Calu3 (cell line): ENCODE data around the gene MTNR1A. TPM values are rescaled to one million over a fixed set of nuclear protein-coding genes. Genes with fewer than 3 reads are reported as not detected.

Experiments used
- BruUV-seq: library from RNA; stranded (reverse); fragments of 400-500 nt; replicated peaks from 2 replicates; lab custom pipeline; 2021; lab: Mats Ljungman, UMichigan
- CTCF ChIA-PET: fragments of 300-600 bp; sonication (Branson Sonifier 250); formaldehyde crosslinking; loops from one replicate; lab custom pipeline; 2022; ENCODE audit warnings: antibody characterized with exemption; lab: Charles Lee
- DNase-seq: peaks from one replicate; pipeline ENCODE4 v3.0.0; 2022
- H3K27ac Mint-ChIP-seq: one replicate; pipeline ENCODE4 v1.8.0; 2022; ENCODE audit warnings: mixed read lengths; ENCODE audit not compliant: unreplicated experiment
- H3K27me3 Mint-ChIP-seq: one replicate; pipeline ENCODE4 v1.8.0; 2022; ENCODE audit warnings: mixed read lengths; ENCODE audit not compliant: unreplicated experiment
- H3K36me3 Mint-ChIP-seq: one replicate; pipeline ENCODE4 v1.8.0; 2022; ENCODE audit warnings: mild to moderate bottlenecking, moderate library complexity, mixed read lengths; ENCODE audit not compliant: insufficient read depth, unreplicated experiment
- H3K4me1 Mint-ChIP-seq: one replicate; pipeline ENCODE4 v1.8.0; 2022; ENCODE audit warnings: mild to moderate bottlenecking, low read depth, mixed read lengths; ENCODE audit not compliant: unreplicated experiment
- H3K4me3 Mint-ChIP-seq: one replicate; pipeline ENCODE4 v1.8.0; 2022; ENCODE audit warnings: mild to moderate bottlenecking, low read depth, moderate library complexity, mixed read lengths; ENCODE audit not compliant: unreplicated experiment
- H3K9me3 Mint-ChIP-seq: one replicate; pipeline ENCODE4 v1.8.0; 2022; ENCODE audit warnings: low read depth, mixed read lengths; ENCODE audit not compliant: unreplicated experiment
- CTCF ChIP-seq: fragments of 200-600 bp; IDR thresholded peaks from one replicate; pipeline ENCODE4 v1.8.0; 2022; ENCODE audit warnings: antibody characterized with exemption; ENCODE audit not compliant: unreplicated experiment
- intact Hi-C: fragments of 100-400 bp; cut with micrococcal nuclease; formaldehyde crosslinking; loops from one replicate; pipeline ENCODE4 v1.10.0; 2022; ENCODE audit not compliant: unreplicated experiment
- total RNA-seq: library from RNA; stranded (reverse); gene quantifications from 2 replicates; pipeline ENCODE4 v1.2.3, GENCODE V29; 2022

Gene MTNR1A
- total RNA-seq, 1 experiment from 2014 or later = 2.9 TPM

- no peak for TF ChIP-seq CTCF
- no peaks in the 10 kb centered on the region for H3K4me1 Mint-ChIP-seq
- peaks cover 9% of the 10 kb centered on the region for H3K36me3 Mint-ChIP-seq
- intact Hi-C loops = loop anchor here (10.0 kb wide), 1 partner anchor 262 kb away; no protein-coding TSS in a partner anchor
- no peak overlapping the region for H3K27ac Mint-ChIP-seq
- CTCF ChIA-PET = no interaction called here
- no peaks in the 10 kb centered on the region for H3K27me3 Mint-ChIP-seq
- no peaks in the 10 kb centered on the region for H3K9me3 Mint-ChIP-seq
- DNase-seq = no peak
- H3K4me3 Mint-ChIP-seq = no peak overlapping the region
- no TSS peak for BruUV-seq
These were observed 1.7 kb upstream of the MTNR1A start for GRCh38 chr4:186557061-186557460.

GRCh38 chr4:186554539-186554913, 841 bp downstream of the MTNR1A start:
- intact Hi-C loops = loop anchor here (10.0 kb wide), 1 partner anchor 260 kb away; no protein-coding TSS in a partner anchor

GRCh38 chr4:186553717-186554116, 1.6 kb downstream of the MTNR1A start:
- intact Hi-C loops = loop anchor here (10.0 kb wide), 1 partner anchor 259 kb away; no protein-coding TSS in a partner anchor

More at GRCh38 chr4:186554539-186554913, 841 bp downstream of the MTNR1A start:
- Mint-ChIP-seq H3K36me3 (peaks cover 9% of the 10 kb centered on the region), H3K4me1 (no peaks in the 10 kb centered on the region), H3K4me3 (peak overlapping the region; percentile 76), H3K27ac (peak overlapping the region; percentile 36), H3K9me3 (no peaks in the 10 kb centered on the region), H3K27me3 (no peaks in the 10 kb centered on the region)
- TF ChIP-seq CTCF = no peak
- peak; percentile 42 for DNase-seq
- CTCF ChIA-PET = no interaction called here
- no TSS peak for BruUV-seq

GRCh38 chr4:186551849-186552248, 3.5 kb downstream of the MTNR1A start:
- Mint-ChIP-seq H3K27me3 (peaks cover 7% of the 10 kb centered on the region), H3K36me3 (peaks cover 15% of the 10 kb centered on the region), H3K9me3 (peaks cover 5% of the 10 kb centered on the region), H3K4me3 (no peak overlapping the region), H3K4me1 (no peaks in the 10 kb centered on the region), H3K27ac (no peak overlapping the region)
- no TSS peak for BruUV-seq
- no peak for TF ChIP-seq CTCF
- CTCF ChIA-PET = no interaction called here
- DNase-seq = no peak
- intact Hi-C loops = loop anchor here (10.0 kb wide), 1 partner anchor 257 kb away; no protein-coding TSS in a partner anchor

More at GRCh38 chr4:186553717-186554116, 1.6 kb downstream of the MTNR1A start:
- Mint-ChIP-seq H3K36me3 (peaks cover 9% of the 10 kb centered on the region), H3K9me3 (no peaks in the 10 kb centered on the region), H3K27me3 (no peaks in the 10 kb centered on the region), H3K4me3 (no peak overlapping the region), H3K4me1 (no peaks in the 10 kb centered on the region), H3K27ac (no peak overlapping the region)
- CTCF ChIA-PET = no interaction called here
- no TSS peak for BruUV-seq
- DNase-seq = no peak
- TF ChIP-seq CTCF = no peak
